ENCODE measurements around the gene SLC34A3. TPM values are rescaled to one million over a fixed set of nuclear protein-coding genes. Genes with fewer than 3 reads are reported as not detected.

Gene SLC34A3
- total RNA-seq, 1 donor from 2014 or later, result not detected

DNA sequence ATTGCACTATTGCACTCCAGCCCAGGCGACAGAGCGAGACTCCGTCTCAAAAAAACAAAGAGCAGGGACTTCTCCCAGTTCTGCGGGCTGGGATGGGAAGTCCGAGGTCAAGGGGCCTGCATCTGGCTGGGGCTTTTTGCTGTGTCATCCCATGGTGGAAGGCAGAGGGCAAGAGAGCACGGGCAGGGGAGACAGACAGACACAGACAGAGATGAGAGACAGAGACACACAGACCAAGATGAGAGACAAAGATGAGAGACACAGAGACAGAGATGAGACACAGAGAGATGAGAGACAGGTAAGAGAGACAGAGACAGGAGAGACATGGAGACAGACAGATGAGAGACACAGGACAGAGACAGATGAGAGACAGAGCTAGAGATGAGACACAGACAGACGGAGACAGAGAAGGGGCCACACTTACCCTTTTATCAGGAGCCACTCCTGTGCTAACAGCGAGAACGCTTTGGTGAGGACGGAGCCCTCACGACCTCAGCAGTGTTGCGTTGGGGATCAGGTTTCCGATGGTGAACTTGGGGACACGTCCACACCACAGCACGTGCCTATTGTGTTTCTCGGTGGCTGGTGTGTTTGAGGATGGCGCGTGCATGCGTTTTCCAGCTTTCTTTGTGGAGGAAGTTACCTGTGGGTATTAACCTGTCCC, 38.0 kb downstream of the SLC34A3 start:
- Histone ChIP-seq H3K9ac (no peak overlapping the region), H3K36me3 (no peaks in the 10 kb centered on the region), H3K27me3 (no peaks in the 10 kb centered on the region), H3K27ac (no peak overlapping the region), H3K4me3 (no peak overlapping the region), H3F3A (ENCODE audit: low read depth) (no peaks in the 10 kb centered on the region), H3K4me2 (no peak overlapping the region), H4K20me1 (ENCODE audit: low read depth) (no peaks in the 10 kb centered on the region), H3K9me3 (ENCODE audit: low read depth) (no peaks in the 10 kb centered on the region), H2AFZ (replicated peaks) (no peak overlapping the region), H3K4me1 (no peaks in the 10 kb centered on the region), H3K79me2 (ENCODE audit: low read depth) (no peaks in the 10 kb centered on the region)
- Mint-ChIP-seq H3K27ac (no peak overlapping the region), H3K9me3 (no peaks in the 10 kb centered on the region), H3K4me1 (no peaks in the 10 kb centered on the region), H3K4me3 (no peak overlapping the region), H3K27me3 (ENCODE audit: insufficient read depth, low read depth) (no peaks in the 10 kb centered on the region), H3K36me3 (peaks cover 8% of the 10 kb centered on the region)
- TF ChIP-seq CTCF (IDR thresholded peaks at IDR 0.05), result no peak
- no peak for TF ChIP-seq EZH2phosphoT487 (IDR thresholded peaks at IDR 0.05)
- TF ChIP-seq EZH2 (IDR thresholded peaks at IDR 0.05), result no peak
- no peak for DNase-seq (ENCODE audit: low spot score)

- Histone ChIP-seq H3F3A (ENCODE audit: low read depth) (no peaks in the 10 kb centered on the region), H3K9me3 (ENCODE audit: low read depth) (no peaks in the 10 kb centered on the region), H3K79me2 (ENCODE audit: low read depth) (no peaks in the 10 kb centered on the region), H3K27ac (no peak overlapping the region), H3K4me2 (no peak overlapping the region), H3K27me3 (no peaks in the 10 kb centered on the region), H2AFZ (replicated peaks) (no peak overlapping the region), H3K36me3 (no peaks in the 10 kb centered on the region), H3K4me1 (no peaks in the 10 kb centered on the region), H4K20me1 (ENCODE audit: low read depth) (no peaks in the 10 kb centered on the region), H3K9ac (no peak overlapping the region), H3K4me3 (no peak overlapping the region)
- TF ChIP-seq CTCF (IDR thresholded peaks at IDR 0.05) (no peak), EZH2 (IDR thresholded peaks at IDR 0.05) (no peak), EZH2phosphoT487 (IDR thresholded peaks at IDR 0.05) (no peak)
- no peak for DNase-seq (ENCODE audit: low spot score)
- Mint-ChIP-seq H3K4me3 (no peak overlapping the region), H3K4me1 (no peaks in the 10 kb centered on the region), H3K9me3 (no peaks in the 10 kb centered on the region), H3K27me3 (ENCODE audit: insufficient read depth, low read depth) (peaks cover under 1% of the 10 kb centered on the region), H3K36me3 (peaks cover 8% of the 10 kb centered on the region), H3K27ac (no peak overlapping the region)
Observed at GRCh38 chr9:137269231-137269772, 38.6 kb downstream of the SLC34A3 start.

- peaks cover under 1% of the 10 kb centered on the region for H3F3A ChIP-seq (ENCODE audit: low read depth)
- H3K36me3 ChIP-seq, result no peaks in the 10 kb centered on the region
- H3K4me2 ChIP-seq, result no peak overlapping the region
- Mint-ChIP-seq H3K9me3 (no peaks in the 10 kb centered on the region), H3K4me3 (no peak overlapping the region), H3K4me1 (peaks cover 7% of the 10 kb centered on the region), H3K27me3 (ENCODE audit: insufficient read depth, low read depth) (peaks cover 8% of the 10 kb centered on the region), H3K36me3 (peaks cover 8% of the 10 kb centered on the region), H3K27ac (no peak overlapping the region)
- peaks cover under 1% of the 10 kb centered on the region for H3K4me1 ChIP-seq
- H3K27me3 ChIP-seq, result no peaks in the 10 kb centered on the region
- H4K20me1 ChIP-seq (ENCODE audit: low read depth), result no peaks in the 10 kb centered on the region
- no peak for DNase-seq (ENCODE audit: low spot score)
- H3K9me3 ChIP-seq (ENCODE audit: low read depth), result no peaks in the 10 kb centered on the region
- TF ChIP-seq EZH2 (IDR thresholded peaks at IDR 0.05) (no peak), CTCF (IDR thresholded peaks at IDR 0.05) (no peak), EZH2phosphoT487 (IDR thresholded peaks at IDR 0.05) (no peak)
- no peak overlapping the region for H3K27ac ChIP-seq
- no peak overlapping the region for H3K4me3 ChIP-seq
- H3K79me2 ChIP-seq (ENCODE audit: low read depth), result no peaks in the 10 kb centered on the region
- H3K9ac ChIP-seq, result no peak overlapping the region
- no peak overlapping the region for H2AFZ ChIP-seq (replicated peaks)
Observed at GRCh38 chr9:137270929-137271695, 40.4 kb downstream of the SLC34A3 start.

Data from neural progenitor cell (in vitro differentiated cells).